ENCODE results near the gene PRAC2. TPM values are rescaled to one million over a fixed set of nuclear protein-coding genes. Genes with fewer than 3 reads are reported as not detected.

Gene PRAC2
- total RNA-seq = not detected in 2 replicates

GRCh38 chr17:48722915-48723422, at the start of gene PRAC2:
PRAC2 (plus strand) TSS chr17:48723185; CDS start chr17:48724411, 1,226 bp downstream.

GRCh38 chr17:48722201-48722907, 631 bp upstream of the PRAC2 start, which contains the start of gene PRAC1:
PRAC1 (minus strand) TSS chr17:48722518; CDS start chr17:48722392, 126 bp downstream.

DNA sequence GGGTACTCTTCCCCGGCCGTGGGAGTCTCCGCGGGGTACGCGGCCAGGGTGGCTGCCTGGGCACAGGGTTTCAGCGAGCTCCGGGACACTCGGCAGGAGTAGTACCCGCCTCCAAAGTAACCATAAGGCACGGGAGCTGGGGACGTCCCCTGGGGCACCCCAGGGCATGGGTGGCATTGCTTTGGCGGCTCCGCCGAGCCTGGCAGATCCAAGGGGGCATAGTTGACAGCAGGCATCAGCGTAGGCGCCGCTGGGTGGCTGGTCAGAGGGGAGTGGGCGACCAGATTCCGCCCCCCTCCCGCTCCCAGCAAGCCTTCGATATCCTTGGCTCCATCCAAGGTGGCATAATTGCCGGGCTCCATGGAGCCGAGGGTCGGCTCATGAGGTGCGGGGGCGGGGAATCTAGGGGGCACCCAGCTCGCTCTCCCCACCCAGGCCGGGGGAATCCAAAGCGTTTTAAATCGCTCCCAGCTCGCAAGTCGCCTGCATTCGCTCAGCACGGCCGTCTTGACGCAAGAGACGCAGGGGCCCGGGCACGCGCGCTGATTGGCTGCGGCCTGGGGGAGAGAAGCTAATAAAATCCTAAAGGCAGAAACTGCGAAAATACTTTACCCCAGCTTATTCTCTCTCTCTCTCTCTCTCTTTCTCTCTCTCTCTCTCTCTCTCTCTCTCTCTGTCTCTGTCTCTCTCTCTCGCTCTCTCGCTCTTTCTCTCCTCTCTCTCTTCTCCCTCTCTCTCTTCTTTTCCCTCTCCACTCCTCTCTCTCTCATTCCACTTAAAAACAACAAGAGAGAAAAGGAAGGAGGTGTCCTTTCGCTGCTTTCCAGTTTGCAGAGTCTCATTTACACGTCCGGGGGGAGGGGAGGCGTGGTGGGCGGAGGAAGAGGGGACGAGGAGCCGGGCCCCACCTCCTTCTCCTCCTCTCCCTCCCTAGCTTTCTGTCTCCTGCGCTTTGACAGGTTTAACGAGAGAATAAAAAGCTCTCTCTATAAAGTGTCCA, 5.5 kb downstream of the PRAC2 start, which contains the start of gene HOXB13:
Gene HOXB13, minus strand, starts transcription at position 519 of the 1,000 bp plus-strand sequence. Its CDS starts 157 bp downstream, at position 362.

Small RNA genes within 50 kb of the gene (small RNA-seq; reads per million reads assigned to genes)
- gene AC091179.2 (not detected), gene COX6B1P2 (not detected), gene MIR3185 (not detected), gene RF02132 (not detected), gene RF02133 (not detected), gene RN7SL125P (not detected)

Other genes with a start within 250 kb of the PRAC2 start
- not detected in 2 replicates for gene HOXB1, start 192.2 kb upstream of the PRAC2 start, total RNA-seq
- 6.8 and 8.1 TPM in 2 replicates for gene HOXB2, start 178.1 kb upstream of the PRAC2 start, total RNA-seq
- 4.8 and 15.7 TPM in 2 replicates for gene HOXB4, start 144.8 kb upstream of the PRAC2 start, total RNA-seq
- 15.2 and 47.1 TPM in 2 replicates for gene HOXB3, start 132.9 kb upstream of the PRAC2 start, total RNA-seq
- gene HOXB5, start 129.4 kb upstream of the PRAC2 start, total RNA-seq = 0.13 and 1.5 TPM in 2 replicates
- gene HOXB6, start 118.2 kb upstream of the PRAC2 start, total RNA-seq = 2.5 and 34.7 TPM in 2 replicates
- 1.1 and 13.4 TPM in 2 replicates for gene HOXB7, start 112.2 kb upstream of the PRAC2 start, total RNA-seq
- 2.9 TPM in 1 of 2 replicates, not detected in the other for gene HOXB8, start 107.9 kb upstream of the PRAC2 start, total RNA-seq
- gene HOXB9, start 96.8 kb upstream of the PRAC2 start, total RNA-seq = 1.4 TPM in 1 of 2 replicates, not detected in the other
- not detected in 2 replicates for gene PRAC1, start 667 bp upstream of the PRAC2 start, total RNA-seq
- 0.07 TPM in 1 of 2 replicates, not detected in the other for gene HOXB13, start 5.6 kb downstream of the PRAC2 start, total RNA-seq
- 0.07 TPM in 1 of 2 replicates, not detected in the other for gene TTLL6, start 94.0 kb downstream of the PRAC2 start, total RNA-seq
- gene CALCOCO2, start 107.8 kb downstream of the PRAC2 start, total RNA-seq = 63.4 and 71.3 TPM in 2 replicates
- gene ATP5MC1, start 169.6 kb downstream of the PRAC2 start, total RNA-seq = 64.4 and 105 TPM in 2 replicates
- gene UBE2Z, start 185.2 kb downstream of the PRAC2 start, total RNA-seq = 89.1 and 89.4 TPM in 2 replicates
- 84.4 and 107 TPM in 2 replicates for gene SNF8, start 221.7 kb downstream of the PRAC2 start, total RNA-seq
- gene GIP, start 245.4 kb downstream of the PRAC2 start, total RNA-seq = not detected in 2 replicates